ENCODE results near the gene IL21R.

The IL21R gene

GRCh38 chr16:27495191-27495590 is 93.2 kb downstream of the IL21R start:
- no peak for DNase-seq

- no peak for DNase-seq
Observed at GRCh38 chr16:27498031-27498825, 96.3 kb downstream of the IL21R start.

- DNase-seq: no peak
Observed at GRCh38 chr16:27498916-27499658, 97.1 kb downstream of the IL21R start.

GRCh38 chr16:27499659-27500055 is 97.7 kb downstream of the IL21R start:
- no peak for DNase-seq

DNA sequence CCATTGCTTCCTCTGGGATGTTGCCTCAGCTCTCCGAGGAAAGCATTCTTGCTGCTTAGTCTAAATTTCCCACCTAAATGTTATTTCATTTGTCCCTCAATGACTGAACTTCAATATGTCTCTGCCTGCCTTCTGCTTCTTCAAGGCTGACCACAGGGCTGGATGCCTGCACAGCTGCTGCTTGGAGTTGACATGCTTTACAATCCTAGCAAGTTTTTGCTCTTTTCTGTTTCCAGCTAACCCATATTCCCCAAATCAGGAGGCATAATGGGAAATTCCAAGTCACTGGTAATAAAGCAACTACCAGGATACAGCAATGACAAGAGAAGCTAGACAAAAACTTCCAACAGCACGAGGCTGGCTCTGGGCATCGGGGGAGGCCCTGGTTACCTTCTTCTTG is 98.8 kb downstream of the IL21R start:
- DNase-seq: no peak

Measured in NCI-H748 treated with DMSO at 0.1 percent for 48 hours (cell line).